ENCODE data around the gene SDK1.
A peak's percentile ranks its signal among the peaks of the same experiment; 100 is the strongest.

SDK1 gene

DNA sequence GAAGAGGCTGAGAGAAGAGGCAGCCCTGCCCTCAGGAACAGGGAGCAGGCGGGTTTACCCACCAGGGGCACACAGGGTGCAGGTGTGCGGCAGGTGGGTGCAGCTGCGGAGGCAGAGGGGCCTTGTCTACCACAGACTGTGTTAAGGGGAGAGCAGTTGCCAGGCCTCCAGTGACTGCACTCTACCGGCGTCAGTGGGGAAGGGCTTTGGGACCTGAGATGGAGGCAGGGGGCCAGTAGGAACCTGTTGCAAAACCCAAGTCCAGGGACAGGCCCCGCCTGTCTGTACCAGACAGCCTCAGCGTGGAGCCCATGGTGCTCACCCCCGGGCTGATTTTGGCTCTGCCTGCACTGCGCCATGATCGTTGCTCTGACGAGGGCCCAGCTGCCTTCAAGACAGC lies 873.4 kb downstream of the SDK1 start:
- Histone ChIP-seq H2AK5ac (ENCODE audit: low read length, severe bottlenecking) (no peak overlapping the region), H4K91ac (ENCODE audit: low read length) (no peak overlapping the region), H3K9ac (ENCODE audit: low read length) (no peak overlapping the region), H3K4me2 (ENCODE audit: low read length, poor library complexity, severe bottlenecking) (no peak overlapping the region), H2BK120ac (ENCODE audit: low read depth, low read length) (no peak overlapping the region), H3K79me1 (replicated peaks; ENCODE audit: low read length, poor library complexity, severe bottlenecking) (no peaks in the 10 kb centered on the region), H3K9me3 (ENCODE audit: control insufficient read depth, low read length) (no peaks in the 10 kb centered on the region), H3K4me3 (ENCODE audit: insufficient read depth in 1 of 2, low read depth in 1 of 2, low read length in 2 of 2) (no peak overlapping the region), H3K4me1 (ENCODE audit: control insufficient read depth, insufficient read depth, low read depth, low read length) (no peaks in the 10 kb centered on the region), H3K14ac (ENCODE audit: low read length in 2 of 2) (no peak overlapping the region), H3K36me3 (ENCODE audit: control insufficient read depth in 1 of 2, insufficient read depth in 2 of 2, low read depth in 1 of 2, low read length in 2 of 2) (no peaks in the 10 kb centered on the region), H2BK15ac (ENCODE audit: low read depth, poor library complexity, severe bottlenecking) (no peak overlapping the region), H3K4ac (ENCODE audit: low read depth in 1 of 2, low read length in 2 of 2) (no peak overlapping the region), H3K23ac (ENCODE audit: low read length in 2 of 2) (no peak overlapping the region), H3K27me3 (ENCODE audit: control insufficient read depth in 1 of 2, insufficient read depth in 1 of 2, low read length in 2 of 2) (no peaks in the 10 kb centered on the region), H2BK12ac (ENCODE audit: low read length in 2 of 2) (no peak overlapping the region), H3K18ac (ENCODE audit: low read depth in 1 of 2, low read length in 2 of 2) (no peak overlapping the region), H4K8ac (ENCODE audit: low read length) (no peak overlapping the region), H3K27ac (ENCODE audit: low read length, poor library complexity, severe bottlenecking) (no peak overlapping the region), H2AFZ (ENCODE audit: low read depth, low read length) (no peak overlapping the region), H2BK5ac (ENCODE audit: low read depth, low read length, poor library complexity, severe bottlenecking) (no peak overlapping the region)
- WGBS: 95% methylated on average over 11 of the region's 11 CpGs
- no peak for DNase-seq

DNA sequence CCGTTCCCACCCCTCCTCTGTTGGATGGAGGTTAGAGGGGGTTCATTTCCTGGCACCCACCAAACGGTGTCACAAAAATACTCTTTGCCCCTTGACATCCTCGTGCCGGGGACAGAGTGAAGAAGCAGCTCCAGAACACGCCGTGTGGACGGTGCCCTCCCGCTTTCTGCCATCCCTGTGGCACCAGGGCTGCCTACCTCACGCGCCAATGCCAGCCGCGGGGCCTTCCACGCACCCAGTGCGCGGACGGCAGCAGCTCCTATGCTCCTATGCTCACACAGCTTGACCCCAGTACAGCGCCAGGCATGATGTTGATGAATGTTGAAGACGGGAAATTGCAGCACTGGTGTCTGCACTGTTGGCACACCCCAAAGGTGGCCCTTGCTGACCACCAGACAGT lies 873.8 kb downstream of the SDK1 start:
- Histone ChIP-seq H4K91ac (ENCODE audit: low read length) (no peak overlapping the region), H3K27me3 (ENCODE audit: control insufficient read depth in 1 of 2, insufficient read depth in 1 of 2, low read length in 2 of 2) (no peaks in the 10 kb centered on the region), H2AFZ (ENCODE audit: low read depth, low read length) (no peak overlapping the region), H3K18ac (ENCODE audit: low read depth in 1 of 2, low read length in 2 of 2) (no peak overlapping the region), H3K9me3 (ENCODE audit: control insufficient read depth, low read length) (no peaks in the 10 kb centered on the region), H3K27ac (ENCODE audit: low read length, poor library complexity, severe bottlenecking) (no peak overlapping the region), H4K8ac (ENCODE audit: low read length) (no peak overlapping the region), H3K4me1 (ENCODE audit: control insufficient read depth, insufficient read depth, low read depth, low read length) (no peaks in the 10 kb centered on the region), H2BK15ac (ENCODE audit: low read depth, poor library complexity, severe bottlenecking) (no peak overlapping the region), H3K36me3 (ENCODE audit: control insufficient read depth in 1 of 2, insufficient read depth in 2 of 2, low read depth in 1 of 2, low read length in 2 of 2) (no peaks in the 10 kb centered on the region), H3K79me1 (replicated peaks; ENCODE audit: low read length, poor library complexity, severe bottlenecking) (no peaks in the 10 kb centered on the region), H3K4me2 (ENCODE audit: low read length, poor library complexity, severe bottlenecking) (no peak overlapping the region), H2BK120ac (ENCODE audit: low read depth, low read length) (no peak overlapping the region), H2AK5ac (ENCODE audit: low read length, severe bottlenecking) (no peak overlapping the region), H3K4ac (ENCODE audit: low read depth in 1 of 2, low read length in 2 of 2) (no peak overlapping the region), H2BK5ac (ENCODE audit: low read depth, low read length, poor library complexity, severe bottlenecking) (no peak overlapping the region), H3K14ac (ENCODE audit: low read length in 2 of 2) (no peak overlapping the region), H2BK12ac (ENCODE audit: low read length in 2 of 2) (no peak overlapping the region), H3K9ac (ENCODE audit: low read length) (no peak overlapping the region), H3K4me3 (ENCODE audit: insufficient read depth in 1 of 2, low read depth in 1 of 2, low read length in 2 of 2) (no peak overlapping the region), H3K23ac (ENCODE audit: low read length in 2 of 2) (no peak overlapping the region)
- WGBS: 98% methylated on average over 10 of the region's 18 CpGs
- no peak for DNase-seq

DNA sequence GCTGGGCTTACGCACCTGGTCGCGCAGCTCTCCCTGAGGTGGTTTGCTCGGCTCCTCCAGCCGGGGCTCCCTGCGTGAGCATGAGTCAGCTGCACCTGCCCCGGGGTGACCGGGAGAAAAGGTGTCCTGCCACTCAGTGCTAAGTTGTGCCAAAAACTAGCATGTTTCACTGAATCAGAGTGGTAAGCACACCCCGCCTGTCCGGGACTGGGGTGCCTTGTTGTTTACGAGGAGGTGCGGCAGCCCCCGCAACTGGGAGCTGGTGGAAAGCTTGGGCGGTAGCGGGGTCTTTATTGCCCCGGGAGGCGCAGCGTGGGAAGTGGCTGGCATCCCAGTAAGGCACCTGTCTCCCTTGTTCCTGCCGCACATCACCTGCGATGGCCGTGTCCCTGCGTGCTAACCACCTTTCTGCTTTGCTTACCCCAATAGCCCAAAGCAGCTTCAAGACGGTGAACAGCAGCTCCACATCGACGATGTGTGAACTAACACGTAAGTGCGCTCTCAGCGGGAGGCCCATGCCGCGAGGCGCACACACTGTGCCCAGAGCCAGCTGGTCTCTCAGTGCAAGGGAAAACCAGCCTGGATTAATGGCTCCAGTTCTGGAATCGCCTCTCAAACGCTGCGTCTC lies 874.4 kb downstream of the SDK1 start:
- no peak overlapping the region for H4K8ac ChIP-seq (ENCODE audit: low read length)
- H2BK12ac ChIP-seq (ENCODE audit: low read length in 2 of 2): no peak overlapping the region
- H2BK120ac ChIP-seq (ENCODE audit: low read depth, low read length): no peak overlapping the region
- no peak overlapping the region for H3K23ac ChIP-seq (ENCODE audit: low read length in 2 of 2)
- no peak overlapping the region for H2BK15ac ChIP-seq (ENCODE audit: low read depth, poor library complexity, severe bottlenecking)
- no peak overlapping the region for H3K9ac ChIP-seq (ENCODE audit: low read length)
- WGBS: 91% methylated on average over 31 of the region's 34 CpGs
- H3K36me3 ChIP-seq (ENCODE audit: control insufficient read depth in 1 of 2, insufficient read depth in 2 of 2, low read depth in 1 of 2, low read length in 2 of 2): no peaks in the 10 kb centered on the region
- no peak overlapping the region for H2AFZ ChIP-seq (ENCODE audit: low read depth, low read length)
- H3K18ac ChIP-seq (ENCODE audit: low read depth in 1 of 2, low read length in 2 of 2): no peak overlapping the region
- no peaks in the 10 kb centered on the region for H3K4me1 ChIP-seq (ENCODE audit: control insufficient read depth, insufficient read depth, low read depth, low read length)
- no peaks in the 10 kb centered on the region for H3K9me3 ChIP-seq (ENCODE audit: control insufficient read depth, low read length)
- no peak for DNase-seq
- no peaks in the 10 kb centered on the region for H3K27me3 ChIP-seq (ENCODE audit: control insufficient read depth in 1 of 2, insufficient read depth in 1 of 2, low read length in 2 of 2)
- H3K79me1 ChIP-seq (replicated peaks; ENCODE audit: low read length, poor library complexity, severe bottlenecking): no peaks in the 10 kb centered on the region
- no peak overlapping the region for H3K14ac ChIP-seq (ENCODE audit: low read length in 2 of 2)
- H2BK5ac ChIP-seq (ENCODE audit: low read depth, low read length, poor library complexity, severe bottlenecking): no peak overlapping the region
- no peak overlapping the region for H3K27ac ChIP-seq (ENCODE audit: low read length, poor library complexity, severe bottlenecking)
- H3K4me3 ChIP-seq (ENCODE audit: insufficient read depth in 1 of 2, low read depth in 1 of 2, low read length in 2 of 2): no peak overlapping the region
- no peak overlapping the region for H3K4me2 ChIP-seq (ENCODE audit: low read length, poor library complexity, severe bottlenecking)
- no peak overlapping the region for H2AK5ac ChIP-seq (ENCODE audit: low read length, severe bottlenecking)
- no peak overlapping the region for H3K4ac ChIP-seq (ENCODE audit: low read depth in 1 of 2, low read length in 2 of 2)
- H4K91ac ChIP-seq (ENCODE audit: low read length): no peak overlapping the region

DNA sequence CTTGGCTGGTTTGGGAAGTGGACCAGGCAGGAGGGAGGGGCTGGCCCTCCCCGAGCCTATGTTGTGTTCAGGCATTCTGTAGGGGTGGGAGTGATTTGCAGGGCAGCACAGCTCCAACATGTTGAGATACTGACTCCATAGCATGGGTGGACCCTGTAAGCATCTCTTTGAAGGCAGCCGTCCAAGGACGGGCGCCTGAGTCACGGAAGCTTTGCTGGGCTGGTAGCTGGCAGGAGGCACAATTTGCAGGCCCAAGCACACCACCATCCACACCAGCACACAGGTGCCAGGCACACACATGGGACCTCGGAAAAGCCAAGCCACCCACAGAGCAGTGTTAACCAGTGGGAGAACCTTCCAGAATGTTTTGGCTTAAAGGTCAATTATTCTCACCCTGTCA lies 875.9 kb downstream of the SDK1 start:
- WGBS: 88% methylated on average over 6 of the region's 6 CpGs

More for the DNA sequence above, 875.9 kb downstream of the SDK1 start:
- H3K18ac ChIP-seq (ENCODE audit: low read depth in 1 of 2, low read length in 2 of 2): no peak overlapping the region
- no peak overlapping the region for H3K4me2 ChIP-seq (ENCODE audit: low read length, poor library complexity, severe bottlenecking)
- no peak overlapping the region for H2BK120ac ChIP-seq (ENCODE audit: low read depth, low read length)
- no peak overlapping the region for H2AK5ac ChIP-seq (ENCODE audit: low read length, severe bottlenecking)
- no peak overlapping the region for H3K27ac ChIP-seq (ENCODE audit: low read length, poor library complexity, severe bottlenecking)
- no peaks in the 10 kb centered on the region for H3K79me1 ChIP-seq (replicated peaks; ENCODE audit: low read length, poor library complexity, severe bottlenecking)
- no peak overlapping the region for H2BK12ac ChIP-seq (ENCODE audit: low read length in 2 of 2)
- no peak overlapping the region for H3K4me3 ChIP-seq (ENCODE audit: insufficient read depth in 1 of 2, low read depth in 1 of 2, low read length in 2 of 2)
- no peak for DNase-seq
- no peak overlapping the region for H2BK5ac ChIP-seq (ENCODE audit: low read depth, low read length, poor library complexity, severe bottlenecking)
- no peak overlapping the region for H2BK15ac ChIP-seq (ENCODE audit: low read depth, poor library complexity, severe bottlenecking)
- no peak overlapping the region for H3K23ac ChIP-seq (ENCODE audit: low read length in 2 of 2)
- no peak overlapping the region for H3K4ac ChIP-seq (ENCODE audit: low read depth in 1 of 2, low read length in 2 of 2)
- no peaks in the 10 kb centered on the region for H3K4me1 ChIP-seq (ENCODE audit: control insufficient read depth, insufficient read depth, low read depth, low read length)
- H3K9me3 ChIP-seq (ENCODE audit: control insufficient read depth, low read length): no peaks in the 10 kb centered on the region
- H4K8ac ChIP-seq (ENCODE audit: low read length): no peak overlapping the region
- H3K9ac ChIP-seq (ENCODE audit: low read length): no peak overlapping the region
- no peak overlapping the region for H2AFZ ChIP-seq (ENCODE audit: low read depth, low read length)
- peaks cover 0 to 4% of the 10 kb centered on the region in 2 experiments for H3K36me3 ChIP-seq (ENCODE audit: control insufficient read depth in 1 of 2, insufficient read depth in 2 of 2, low read depth in 1 of 2, low read length in 2 of 2)
- no peaks in the 10 kb centered on the region for H3K27me3 ChIP-seq (ENCODE audit: control insufficient read depth in 1 of 2, insufficient read depth in 1 of 2, low read length in 2 of 2)
- peak overlapping the region in 1 of 2 experiments; percentile 30 for H3K14ac ChIP-seq (ENCODE audit: low read length in 2 of 2)
- H4K91ac ChIP-seq (ENCODE audit: low read length): no peak overlapping the region

Measured in mesenchymal stem cell (in vitro differentiated cells and primary cell).